Measurements from ENCODE around the gene SLC52A3.

The SLC52A3 gene

DNA sequence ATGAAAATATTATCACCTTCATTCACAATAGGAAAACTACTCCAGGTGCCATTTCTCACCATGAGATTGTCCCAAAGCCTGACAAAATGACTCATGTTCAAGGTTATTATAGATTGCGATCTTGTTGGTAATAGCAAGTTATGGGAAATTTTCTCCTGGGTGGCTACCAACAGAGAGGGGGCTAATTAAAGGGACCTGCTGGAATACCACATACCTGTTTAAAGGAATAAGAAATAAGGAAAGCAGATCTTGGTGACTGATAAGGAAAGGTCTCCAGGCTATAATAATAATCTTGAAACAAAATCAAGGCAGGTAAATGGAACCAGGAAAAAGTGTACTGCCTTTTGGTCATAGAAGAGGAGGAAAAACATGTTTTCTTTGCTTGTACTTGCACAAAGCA lies 1.4 kb downstream of the SLC52A3 start:
- Histone ChIP-seq H3K36me3 (ENCODE audit: control insufficient read depth, insufficient read depth, low read length) (no peaks in the 10 kb centered on the region), H3K9me3 (ENCODE audit: control insufficient read depth, low read length) (no peaks in the 10 kb centered on the region), H3K4me1 (ENCODE audit: control insufficient read depth, insufficient read depth, low read length, poor library complexity, severe bottlenecking) (no peaks in the 10 kb centered on the region), H3K27ac (ENCODE audit: low read depth, low read length, severe bottlenecking) (no peak overlapping the region), H3K4me3 (ENCODE audit: extremely low read depth, insufficient read depth, low read length, poor library complexity, severe bottlenecking) (no peak overlapping the region)
- WGBS, 2 experiments (ENCODE audit: insufficient coverage in 2 of 2) = 100% methylated on average over 1 of the region's 1 CpG; no CpG with 5 or more reads in 1 of the 2 experiments

- H3K36me3 ChIP-seq (ENCODE audit: control insufficient read depth, insufficient read depth, low read length) = no peaks in the 10 kb centered on the region
- no peaks in the 10 kb centered on the region for H3K4me1 ChIP-seq (ENCODE audit: control insufficient read depth, insufficient read depth, low read length, poor library complexity, severe bottlenecking)
- no peak overlapping the region for H3K27ac ChIP-seq (ENCODE audit: low read depth, low read length, severe bottlenecking)
- no peaks in the 10 kb centered on the region for H3K9me3 ChIP-seq (ENCODE audit: control insufficient read depth, low read length)
- no peak overlapping the region for H3K4me3 ChIP-seq (ENCODE audit: extremely low read depth, insufficient read depth, low read length, poor library complexity, severe bottlenecking)
- 80 to 100% methylated on average over 1 of the region's 3 CpGs for WGBS, 2 experiments (ENCODE audit: insufficient coverage in 2 of 2)
Observed at GRCh38 chr20:764255-764654, 4.0 kb downstream of the SLC52A3 start.

DNA sequence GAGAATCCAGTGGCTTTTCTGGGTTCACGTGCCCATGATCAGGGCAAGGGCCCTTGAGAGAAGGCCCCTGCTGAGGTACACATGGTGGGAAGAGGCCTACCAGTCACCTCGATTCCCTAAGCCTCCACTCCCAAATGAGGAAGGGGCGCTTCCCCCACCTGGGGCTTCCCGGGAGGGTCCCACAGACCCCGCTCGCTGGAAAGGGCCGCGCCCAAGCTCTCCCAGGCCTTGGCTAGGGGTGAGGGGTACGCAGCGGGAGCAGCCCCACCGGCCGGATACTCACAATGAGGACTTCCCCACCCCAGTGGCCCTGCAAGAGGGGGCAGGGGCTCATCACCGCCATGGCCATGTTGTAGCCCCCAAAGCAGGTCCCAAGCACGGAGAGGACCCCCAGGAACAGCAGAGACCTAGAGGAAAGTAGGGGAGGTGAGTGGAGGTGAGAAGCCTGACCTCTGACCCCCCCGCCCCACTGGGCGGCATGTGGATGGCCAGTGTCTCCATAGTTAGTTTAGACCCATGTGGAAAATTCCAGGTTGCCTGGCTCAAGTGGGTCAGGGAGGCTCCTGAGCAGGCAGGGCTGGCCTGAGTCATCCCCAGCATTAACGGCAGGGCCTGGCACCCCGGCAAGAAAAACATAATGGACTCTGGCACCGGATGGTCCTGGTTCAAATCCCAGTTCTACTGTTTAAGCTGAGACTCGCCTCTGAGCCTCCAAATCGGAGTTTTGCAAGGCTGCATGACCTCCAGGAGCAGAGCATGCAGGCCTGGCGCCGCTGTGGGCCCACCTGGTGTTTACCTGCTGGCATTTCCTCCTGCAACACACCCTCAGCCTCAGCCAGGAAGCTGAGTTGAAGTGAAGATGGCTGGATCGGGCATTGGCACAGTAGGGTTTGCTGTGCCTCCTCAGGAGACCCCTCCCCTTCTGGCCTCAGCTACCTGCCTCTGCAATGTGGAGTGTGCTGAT lies 6.6 kb downstream of the SLC52A3 start:
- no peak overlapping the region for H3K4me3 ChIP-seq (ENCODE audit: extremely low read depth, insufficient read depth, low read length, poor library complexity, severe bottlenecking)
- no peaks in the 10 kb centered on the region for H3K36me3 ChIP-seq (ENCODE audit: control insufficient read depth, insufficient read depth, low read length)
- 84 to 86% methylated on average over 13 to 17 of the region's 24 CpGs for WGBS, 2 experiments (ENCODE audit: insufficient coverage in 2 of 2)
- no peaks in the 10 kb centered on the region for H3K9me3 ChIP-seq (ENCODE audit: control insufficient read depth, low read length)
- no peak overlapping the region for H3K27ac ChIP-seq (ENCODE audit: low read depth, low read length, severe bottlenecking)
- no peaks in the 10 kb centered on the region for H3K4me1 ChIP-seq (ENCODE audit: control insufficient read depth, insufficient read depth, low read length, poor library complexity, severe bottlenecking)

GRCh38 chr20:760751-761417 lies 7.4 kb downstream of the SLC52A3 start:
- H3K4me1 ChIP-seq (ENCODE audit: control insufficient read depth, insufficient read depth, low read length, poor library complexity, severe bottlenecking) = no peaks in the 10 kb centered on the region
- no peak overlapping the region for H3K27ac ChIP-seq (ENCODE audit: low read depth, low read length, severe bottlenecking)
- H3K4me3 ChIP-seq (ENCODE audit: extremely low read depth, insufficient read depth, low read length, poor library complexity, severe bottlenecking) = no peak overlapping the region
- no peaks in the 10 kb centered on the region for H3K36me3 ChIP-seq (ENCODE audit: control insufficient read depth, insufficient read depth, low read length)
- 27 to 32% methylated on average over 41 to 44 of the region's 44 CpGs for WGBS, 2 experiments (ENCODE audit: insufficient coverage in 2 of 2)
- no peaks in the 10 kb centered on the region for H3K9me3 ChIP-seq (ENCODE audit: control insufficient read depth, low read length)

DNA sequence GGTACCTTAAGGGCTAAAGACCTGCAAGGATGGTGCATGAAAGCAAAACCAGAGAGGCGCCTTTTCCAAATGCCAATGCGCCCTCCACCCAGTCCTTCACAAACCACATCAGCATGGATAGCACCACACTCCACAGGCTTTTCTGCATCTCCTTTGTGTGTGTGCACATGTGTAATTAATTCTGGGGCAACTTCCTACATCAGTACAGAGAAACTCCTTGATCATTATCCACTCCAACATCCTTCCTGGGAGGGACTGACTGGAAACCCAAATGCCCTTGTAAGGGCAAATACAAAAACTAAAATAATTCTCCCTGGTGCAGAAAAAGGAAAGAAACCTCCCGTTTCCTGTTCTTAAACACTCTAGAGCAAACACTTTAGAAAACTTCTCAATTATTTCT lies 10.8 kb downstream of the SLC52A3 start:
- 85 to 100% methylated on average over 1 to 2 of the region's 3 CpGs for WGBS, 2 experiments (ENCODE audit: insufficient coverage in 2 of 2)
- no peaks in the 10 kb centered on the region for H3K36me3 ChIP-seq (ENCODE audit: control insufficient read depth, insufficient read depth, low read length)
- no peaks in the 10 kb centered on the region for H3K4me1 ChIP-seq (ENCODE audit: control insufficient read depth, insufficient read depth, low read length, poor library complexity, severe bottlenecking)
- no peaks in the 10 kb centered on the region for H3K9me3 ChIP-seq (ENCODE audit: control insufficient read depth, low read length)
- H3K27ac ChIP-seq (ENCODE audit: low read depth, low read length, severe bottlenecking) = no peak overlapping the region
- H3K4me3 ChIP-seq (ENCODE audit: extremely low read depth, insufficient read depth, low read length, poor library complexity, severe bottlenecking) = no peak overlapping the region

DNA sequence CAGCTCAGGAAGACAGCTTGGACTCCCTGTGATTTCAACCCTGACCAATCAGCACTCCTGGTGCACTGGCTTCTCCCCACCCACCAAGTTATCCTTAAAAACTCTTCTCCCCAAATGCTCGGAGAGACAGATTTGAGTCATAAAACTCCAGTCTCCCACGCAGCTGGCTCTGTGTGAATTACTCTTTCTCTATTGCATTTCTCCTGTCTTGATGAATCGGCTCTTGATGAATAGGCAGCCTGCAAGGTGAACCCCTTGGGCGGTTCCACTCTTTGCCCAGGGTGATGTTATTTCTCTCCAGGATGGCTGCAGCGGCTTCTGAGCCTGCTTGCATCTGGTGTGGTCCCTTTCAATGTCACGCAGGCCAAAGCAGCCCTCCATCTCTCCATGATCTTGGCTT lies 12.4 kb downstream of the SLC52A3 start:
- H3K27ac ChIP-seq (ENCODE audit: low read depth, low read length, severe bottlenecking) = no peak overlapping the region
- no peaks in the 10 kb centered on the region for H3K9me3 ChIP-seq (ENCODE audit: control insufficient read depth, low read length)
- no peaks in the 10 kb centered on the region for H3K4me1 ChIP-seq (ENCODE audit: control insufficient read depth, insufficient read depth, low read length, poor library complexity, severe bottlenecking)
- no peak overlapping the region for H3K4me3 ChIP-seq (ENCODE audit: extremely low read depth, insufficient read depth, low read length, poor library complexity, severe bottlenecking)
- 89 to 93% methylated on average over 6 of the region's 6 CpGs for WGBS, 2 experiments (ENCODE audit: insufficient coverage in 2 of 2)
- H3K36me3 ChIP-seq (ENCODE audit: control insufficient read depth, insufficient read depth, low read length) = no peaks in the 10 kb centered on the region

DNA sequence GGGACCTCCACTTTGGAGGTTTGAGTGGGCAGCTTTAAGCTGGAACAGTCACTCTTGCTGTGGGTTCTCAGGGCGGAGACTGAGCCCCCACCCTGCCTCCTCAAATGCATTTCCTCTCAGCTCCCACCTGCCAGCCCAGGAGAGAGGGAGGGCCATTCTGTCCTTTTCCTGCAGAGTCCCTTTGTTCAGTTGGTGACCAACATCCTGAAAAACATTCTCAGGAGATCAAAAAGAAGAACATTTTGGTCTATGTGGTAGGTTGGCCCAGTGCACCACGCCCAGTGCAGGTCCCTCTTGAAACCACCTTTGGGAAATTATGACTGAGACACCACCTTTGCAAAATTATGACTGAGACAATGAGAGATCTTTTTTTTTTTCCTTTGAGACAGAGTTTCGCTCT lies 13.4 kb downstream of the SLC52A3 start:
- no peaks in the 10 kb centered on the region for H3K36me3 ChIP-seq (ENCODE audit: control insufficient read depth, insufficient read depth, low read length)
- no peaks in the 10 kb centered on the region for H3K4me1 ChIP-seq (ENCODE audit: control insufficient read depth, insufficient read depth, low read length, poor library complexity, severe bottlenecking)
- H3K4me3 ChIP-seq (ENCODE audit: extremely low read depth, insufficient read depth, low read length, poor library complexity, severe bottlenecking) = no peak overlapping the region
- H3K27ac ChIP-seq (ENCODE audit: low read depth, low read length, severe bottlenecking) = no peak overlapping the region
- H3K9me3 ChIP-seq (ENCODE audit: control insufficient read depth, low read length) = no peaks in the 10 kb centered on the region
- WGBS, 2 experiments (ENCODE audit: insufficient coverage in 2 of 2) = 80% methylated on average over 2 of the region's 3 CpGs; no CpG with 5 or more reads in 1 of the 2 experiments

- no peaks in the 10 kb centered on the region for H3K9me3 ChIP-seq (ENCODE audit: control insufficient read depth, low read length)
- H3K4me1 ChIP-seq (ENCODE audit: control insufficient read depth, insufficient read depth, low read length, poor library complexity, severe bottlenecking) = no peaks in the 10 kb centered on the region
- H3K4me3 ChIP-seq (ENCODE audit: extremely low read depth, insufficient read depth, low read length, poor library complexity, severe bottlenecking) = no peak overlapping the region
- WGBS, 2 experiments (ENCODE audit: insufficient coverage in 2 of 2) = 86 to 89% methylated on average over 7 of the region's 10 CpGs
- H3K36me3 ChIP-seq (ENCODE audit: control insufficient read depth, insufficient read depth, low read length) = no peaks in the 10 kb centered on the region
- H3K27ac ChIP-seq (ENCODE audit: low read depth, low read length, severe bottlenecking) = no peak overlapping the region
Observed at GRCh38 chr20:753897-754635, 14.2 kb downstream of the SLC52A3 start.

DNA sequence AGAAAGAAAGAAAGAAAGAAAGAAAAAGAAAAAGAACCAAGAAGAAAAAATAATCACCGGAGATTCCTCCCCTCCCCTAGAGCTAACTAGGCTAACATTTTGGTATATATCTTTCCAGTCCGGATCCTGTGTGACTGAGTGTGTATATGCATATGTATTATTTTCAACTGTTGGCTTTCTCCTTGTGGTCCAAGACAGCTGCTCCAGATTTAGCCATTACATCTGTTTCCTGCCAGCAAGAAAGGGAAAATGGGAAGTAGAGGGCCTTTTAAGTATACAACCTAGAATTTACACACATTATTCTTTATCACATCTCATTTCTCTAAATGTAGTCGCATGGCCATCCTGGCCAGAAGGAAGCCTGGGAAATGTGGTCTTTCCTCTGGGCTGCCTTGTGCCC lies 15.2 kb downstream of the SLC52A3 start:
- Histone ChIP-seq H3K36me3 (ENCODE audit: control insufficient read depth, insufficient read depth, low read length) (no peaks in the 10 kb centered on the region), H3K4me1 (ENCODE audit: control insufficient read depth, insufficient read depth, low read length, poor library complexity, severe bottlenecking) (no peaks in the 10 kb centered on the region), H3K4me3 (ENCODE audit: extremely low read depth, insufficient read depth, low read length, poor library complexity, severe bottlenecking) (no peak overlapping the region), H3K27ac (ENCODE audit: low read depth, low read length, severe bottlenecking) (no peak overlapping the region), H3K9me3 (ENCODE audit: control insufficient read depth, low read length) (no peaks in the 10 kb centered on the region)
- WGBS, 2 experiments (ENCODE audit: insufficient coverage in 2 of 2) = no CpG with 5 or more reads among the region's 3 CpGs

GRCh38 chr20:752291-752690 lies 16.0 kb downstream of the SLC52A3 start:
- Histone ChIP-seq H3K27ac (ENCODE audit: low read depth, low read length, severe bottlenecking) (no peak overlapping the region), H3K4me3 (ENCODE audit: extremely low read depth, insufficient read depth, low read length, poor library complexity, severe bottlenecking) (no peak overlapping the region), H3K36me3 (ENCODE audit: control insufficient read depth, insufficient read depth, low read length) (no peaks in the 10 kb centered on the region), H3K4me1 (ENCODE audit: control insufficient read depth, insufficient read depth, low read length, poor library complexity, severe bottlenecking) (no peaks in the 10 kb centered on the region), H3K9me3 (ENCODE audit: control insufficient read depth, low read length) (no peaks in the 10 kb centered on the region)
- 83 to 93% methylated on average over 4 to 5 of the region's 5 CpGs for WGBS, 2 experiments (ENCODE audit: insufficient coverage in 2 of 2)

Measured in mesodermal cell (in vitro differentiated cells).